GM18519 (cell line): ENCODE measurements around the gene JMY.

Experiments used
- ATAC-seq: cut with Tn5 transposase; IDR thresholded peaks from one replicate; pipeline ENCODE4 v1.9.1; 2021; ENCODE audit warnings: mild to moderate bottlenecking, moderate library complexity; ENCODE audit not compliant: unreplicated experiment, low FRiP score

JMY gene

GRCh38 chr5:79285833-79286232, 49.9 kb downstream of the JMY start:
- ATAC-seq = no peak

- no peak for ATAC-seq
Measured at GRCh38 chr5:79287380-79287779, 51.4 kb downstream of the JMY start.

GRCh38 chr5:79287907-79288306, 52.0 kb downstream of the JMY start:
- ATAC-seq = no peak

GRCh38 chr5:79295029-79295428, 59.1 kb downstream of the JMY start:
- ATAC-seq = no peak

GRCh38 chr5:79297661-79298060, 61.7 kb downstream of the JMY start:
- no peak for ATAC-seq

GRCh38 chr5:79301046-79301712, 65.2 kb downstream of the JMY start:
- no peak for ATAC-seq

GRCh38 chr5:79302454-79302853, 66.5 kb downstream of the JMY start:
- no peak for ATAC-seq

- ATAC-seq = no peak
Measured at GRCh38 chr5:79305706-79306105, 69.8 kb downstream of the JMY start.

- no peak for ATAC-seq
Measured at GRCh38 chr5:79318935-79319614, 83.1 kb downstream of the JMY start.

- ATAC-seq = no peak
Measured at GRCh38 chr5:79329453-79329852, 93.5 kb downstream of the JMY start.

- no peak for ATAC-seq
Measured at GRCh38 chr5:79330071-79330470, 94.1 kb downstream of the JMY start.

- ATAC-seq = no peak
Measured at GRCh38 chr5:79333852-79334557, 98.1 kb downstream of the JMY start.

GRCh38 chr5:79346420-79346824, 110.5 kb downstream of the JMY start:
- ATAC-seq = no peak

- no peak for ATAC-seq
Measured at GRCh38 chr5:79349047-79349446, 113.1 kb downstream of the JMY start.

- no peak for ATAC-seq
Measured at GRCh38 chr5:79349881-79350280, 114.0 kb downstream of the JMY start.

GRCh38 chr5:79357398-79357797, 121.5 kb downstream of the JMY start:
- no peak for ATAC-seq
